Activated CD4-positive, CD25-positive, alpha-beta regulatory T cell (primary cell): ENCODE data around the gene ZNF560.
"Not testable (repeated sequence)": the region's sequence is repeated elsewhere in the genome, so short reads cannot be mapped to it uniquely, and the experiment has no call there.

Experiments used
- DNase-seq, 4 experiments: peaks; one replicate each; lab custom pipeline; 2025; lab: John Stamatoyannopoulos, UW

The ZNF560 gene

DNA sequence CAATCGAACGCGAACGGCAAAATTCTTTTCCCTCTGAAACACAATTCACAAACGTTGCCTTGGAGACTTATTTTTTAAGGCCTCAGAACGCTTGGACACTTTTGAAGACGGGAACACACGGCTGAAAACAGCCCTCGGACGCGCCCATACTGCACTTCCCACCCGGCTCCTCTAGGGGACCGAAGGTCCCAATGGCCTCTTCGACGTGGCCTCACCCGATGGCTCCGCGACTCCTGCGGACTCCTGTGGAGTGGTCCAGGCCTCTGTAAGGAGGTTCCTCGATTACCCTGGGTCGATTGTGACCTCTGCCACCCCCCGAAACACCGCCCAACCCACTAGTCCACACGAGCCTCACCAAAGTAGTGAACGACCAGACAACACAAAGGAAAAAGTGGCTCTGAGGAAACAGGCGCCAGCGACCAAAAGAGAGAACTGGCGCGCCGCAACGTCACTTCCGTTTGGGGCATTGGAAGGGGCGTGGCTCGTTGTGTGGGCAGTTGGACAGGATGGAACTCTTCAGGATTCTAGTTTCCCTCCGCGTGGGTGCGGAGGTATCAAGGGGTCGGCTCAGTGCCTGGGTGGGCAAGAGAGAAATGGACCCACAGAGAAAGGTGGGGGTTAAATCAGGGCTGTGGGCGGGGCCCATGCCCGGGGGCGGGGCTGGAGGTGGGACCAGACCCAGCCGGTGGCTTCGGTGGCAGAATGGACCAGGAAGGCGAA, at the start of gene ZNF560:
TSS of gene ZNF560 (minus strand) at position 434 of the 720 bp plus-strand sequence. CDS start 23,303 bp downstream, outside the sequence.
- no peak for DNase-seq

DNA sequence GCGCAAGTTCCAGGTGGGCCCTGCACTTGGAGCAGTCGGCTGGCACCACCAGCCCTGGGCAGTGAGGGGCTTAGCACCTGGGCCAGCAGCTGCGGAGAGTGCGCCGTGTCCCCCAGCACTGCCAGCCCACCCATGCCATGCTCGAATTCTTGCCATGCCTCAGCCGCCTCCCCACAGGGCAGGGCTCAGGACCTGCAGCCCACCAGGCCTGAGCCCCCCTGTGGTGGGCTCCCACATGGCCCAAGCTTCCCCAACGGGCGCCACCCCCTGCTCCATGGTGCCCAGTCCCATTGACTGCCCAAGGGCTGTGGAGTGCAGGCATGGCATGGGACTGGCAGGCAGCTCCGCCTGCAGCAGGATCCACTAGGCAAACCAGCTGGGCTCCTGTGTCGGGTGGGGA, 49.5 kb upstream of the ZNF560 start:
- no peak for DNase-seq

DNA sequence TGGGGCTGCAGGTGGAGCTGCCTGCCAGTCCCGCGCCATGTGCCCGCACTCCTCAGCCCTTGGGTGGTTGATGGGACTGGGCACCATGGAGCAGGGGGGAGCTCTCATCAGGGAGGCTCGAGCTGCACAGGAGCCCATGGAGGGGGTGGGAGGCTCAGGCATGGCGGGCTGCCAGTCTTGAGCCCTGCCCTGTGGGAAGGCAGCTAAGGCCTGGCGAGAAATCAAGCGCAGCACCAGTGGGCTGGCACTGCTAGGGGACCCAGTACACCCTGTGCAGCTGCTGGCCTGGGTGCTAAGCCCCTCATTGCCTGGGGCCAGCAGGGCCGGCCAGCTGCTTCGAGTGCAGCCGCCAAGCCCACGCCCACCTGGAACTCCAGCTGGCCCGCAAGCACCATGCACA, 42.9 kb upstream of the ZNF560 start:
- DNase-seq, result not testable (repeated sequence)

DNA sequence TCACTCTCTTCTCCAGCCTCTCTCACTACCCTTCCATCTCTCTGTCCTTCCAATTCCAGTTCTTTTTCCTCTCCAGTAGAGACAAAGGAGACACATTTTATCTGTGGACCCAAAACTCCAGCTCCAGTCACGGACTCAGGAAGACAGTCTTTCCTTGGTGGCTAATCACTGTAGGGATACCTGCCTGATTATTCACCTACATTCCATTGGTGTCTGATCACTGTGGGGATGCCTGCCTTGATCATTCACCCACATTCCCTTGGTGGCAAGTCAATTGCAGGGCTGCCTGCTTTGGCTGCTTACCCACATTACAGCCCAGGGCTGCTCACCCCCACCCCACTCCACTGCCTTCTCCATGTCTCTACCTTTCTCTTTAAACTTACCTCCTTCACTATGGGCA, 41.5 kb upstream of the ZNF560 start:
- not testable (repeated sequence) for DNase-seq

DNA sequence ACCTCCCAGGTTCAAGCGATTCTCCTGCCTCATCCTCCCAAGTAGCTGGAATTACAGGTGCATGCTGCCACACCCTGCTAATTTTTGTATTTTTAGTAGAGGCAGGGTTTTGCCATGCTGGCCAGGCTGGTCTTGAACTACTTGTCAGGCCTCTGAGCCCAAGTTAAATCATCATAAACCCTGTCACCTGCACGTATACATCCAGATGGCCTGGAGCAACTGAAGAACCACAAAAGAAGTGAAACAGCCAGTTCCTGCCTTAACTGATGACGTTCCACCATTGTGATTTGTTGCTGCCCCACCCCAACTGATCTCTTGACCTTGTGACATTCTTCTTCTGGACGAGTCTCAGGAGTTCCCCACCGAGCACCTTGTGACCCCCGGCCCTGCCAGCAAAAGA, 40.8 kb upstream of the ZNF560 start:
- not testable (repeated sequence) for DNase-seq

DNA sequence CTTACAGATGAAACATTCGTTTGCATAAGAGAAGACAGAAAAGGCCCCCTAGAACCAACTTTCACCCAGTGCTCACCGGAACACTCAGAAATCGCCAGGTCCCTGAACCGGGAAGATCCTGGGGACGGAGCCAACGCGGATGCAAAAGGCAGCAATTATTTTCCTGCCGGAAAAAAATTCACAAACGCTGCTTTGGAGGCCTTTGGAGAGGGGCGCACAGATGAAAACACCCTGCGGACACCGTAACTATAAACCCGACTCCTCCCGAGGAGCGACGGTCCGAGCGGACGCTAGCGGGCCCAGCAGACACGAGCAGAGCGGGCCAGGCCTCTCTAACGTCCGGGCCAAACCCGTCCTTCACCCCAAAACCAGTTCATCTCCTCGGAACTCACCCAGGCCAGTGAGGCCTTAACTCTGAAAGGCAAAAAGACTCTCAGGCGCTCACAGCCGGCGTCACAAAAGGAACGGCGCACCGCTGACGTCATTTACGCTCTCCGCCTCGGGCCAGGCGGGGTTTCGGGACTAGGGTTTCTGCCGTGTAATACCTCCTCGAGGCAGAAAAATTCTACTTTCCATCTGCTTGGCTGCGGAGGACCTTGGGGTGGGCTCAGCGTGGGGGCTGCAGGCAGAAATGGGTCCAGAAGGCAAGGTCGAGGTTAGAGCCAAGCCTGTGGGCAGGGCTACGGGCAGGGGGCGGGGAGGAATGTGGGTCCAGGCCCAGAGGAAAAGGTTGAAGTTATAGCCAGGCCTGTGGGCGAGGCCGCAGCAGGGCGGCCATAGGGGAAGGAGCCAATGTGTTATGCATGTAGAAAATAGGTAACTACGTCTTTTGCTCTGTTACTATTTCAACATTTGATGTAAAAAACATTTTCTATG, 40.0 kb upstream of the ZNF560 start, which contains the start of gene ZNF426:
TSS of gene ZNF426 (minus strand) at position 463 of the 876 bp plus-strand sequence. CDS start 2,413 bp downstream, outside the sequence.
- peak; percentile 54 to 74 (median 71) for DNase-seq

DNA sequence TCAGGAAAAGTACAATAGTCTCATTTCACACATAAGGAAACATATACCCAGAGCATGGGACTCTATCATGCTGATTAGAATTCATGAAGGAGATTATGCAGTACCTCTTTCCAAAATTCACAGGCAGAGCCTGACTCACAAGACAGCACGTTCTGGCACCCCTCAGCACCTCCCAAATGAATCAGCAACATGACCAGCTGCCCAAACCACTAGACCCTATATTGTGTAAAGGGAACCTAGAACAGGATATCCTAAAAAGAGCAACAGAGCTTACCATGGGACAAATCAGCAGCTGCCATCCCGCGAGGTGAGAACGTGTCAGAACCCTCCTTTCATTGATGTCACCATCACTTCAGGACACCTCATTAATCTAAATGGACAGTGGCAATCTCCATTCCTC, 37.5 kb upstream of the ZNF560 start:
- no peak for DNase-seq

DNA sequence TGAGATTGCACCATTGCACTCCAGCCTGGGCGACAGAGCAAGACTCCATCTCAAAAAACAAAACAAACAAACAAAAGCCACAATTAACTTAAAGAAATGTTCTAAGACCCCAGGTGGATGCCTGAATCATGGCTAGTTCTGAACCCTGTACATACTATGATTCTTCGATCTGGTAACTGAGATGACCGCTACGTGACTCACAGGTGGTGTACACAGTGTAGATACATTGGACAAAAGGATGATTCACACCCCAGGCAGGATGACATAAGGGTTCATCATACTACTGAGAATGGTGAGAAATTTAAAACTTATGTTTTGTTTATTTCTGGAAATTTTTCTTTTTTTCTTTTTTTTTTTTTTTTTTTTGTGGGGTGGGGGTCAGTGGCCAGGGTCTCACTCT, 33.5 kb upstream of the ZNF560 start:
- no peak for DNase-seq

DNA sequence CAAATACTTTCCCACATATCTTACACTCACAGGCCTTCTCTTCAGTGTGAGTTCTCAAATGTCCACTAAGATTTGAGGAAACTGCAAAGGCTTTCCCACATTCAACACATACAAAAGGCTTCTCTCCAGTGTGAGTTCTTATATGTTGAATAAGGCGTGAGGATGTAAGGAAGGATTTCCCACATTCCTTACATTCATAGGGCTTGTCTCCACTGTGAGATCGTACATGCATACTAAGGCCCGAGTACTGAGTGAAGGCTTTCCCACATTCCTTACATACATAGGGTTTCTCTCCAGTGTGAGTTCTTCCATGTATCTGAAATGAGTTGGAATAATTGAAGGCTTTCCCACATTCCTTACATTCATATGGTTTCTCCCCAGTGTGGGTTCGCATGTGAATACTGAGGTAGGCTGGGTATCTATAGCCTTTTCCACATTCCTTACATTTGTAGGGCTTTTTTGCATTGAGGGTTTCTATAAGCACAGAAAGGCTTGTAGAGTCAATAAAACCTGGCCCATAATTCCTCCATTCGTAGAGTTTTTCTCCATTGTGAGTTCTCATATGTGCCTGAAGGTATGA, 30.4 kb upstream of the ZNF560 start:
- DNase-seq, result no peak

DNA sequence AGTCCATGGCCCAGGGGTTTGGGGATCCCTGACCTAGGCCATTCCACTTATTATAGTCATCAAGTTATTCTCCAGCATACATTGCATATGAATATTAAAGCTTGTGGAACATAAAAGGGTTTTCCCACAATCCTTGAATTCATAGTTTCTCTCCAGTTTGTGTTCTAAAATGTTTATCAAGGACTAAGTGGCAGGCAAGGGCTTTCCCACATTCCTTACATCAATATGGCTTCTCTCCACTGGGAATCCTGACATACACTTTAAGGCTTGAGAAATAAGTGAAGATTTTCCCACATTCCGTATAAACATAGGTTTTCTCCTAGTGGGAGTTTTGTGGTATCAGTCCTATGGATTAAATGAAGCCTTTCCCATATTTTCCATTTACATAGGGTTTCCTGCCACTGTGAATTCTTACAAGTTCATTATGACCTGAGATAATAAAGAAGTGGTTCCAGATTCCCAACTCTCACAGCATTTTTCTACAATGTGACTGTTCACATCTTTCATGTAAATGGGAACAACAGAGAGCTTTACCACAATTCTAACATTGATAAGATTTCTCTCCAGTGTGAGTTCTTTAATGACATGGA, 25.6 kb upstream of the ZNF560 start:
- DNase-seq, result no peak

DNA sequence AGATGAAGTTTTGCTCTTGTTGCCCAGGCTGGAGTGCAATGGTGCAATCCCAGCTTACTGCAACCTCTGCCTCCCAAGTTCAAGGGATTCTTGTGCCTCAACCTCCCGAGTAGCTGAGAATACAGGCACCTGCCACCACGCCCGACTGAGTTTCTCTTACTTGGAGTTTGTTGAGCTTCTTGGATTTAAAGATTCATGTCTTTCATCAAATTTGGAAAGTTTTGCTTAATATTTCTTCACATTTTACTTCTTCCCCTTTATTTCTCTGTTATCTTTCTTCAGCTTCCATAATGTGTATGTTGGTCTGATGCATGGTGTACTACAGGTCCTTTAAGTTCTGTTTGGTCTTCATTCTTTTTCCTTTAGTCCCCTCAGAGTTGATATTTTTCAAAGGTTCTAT, 8.9 kb upstream of the ZNF560 start:
- no peak for DNase-seq

DNA sequence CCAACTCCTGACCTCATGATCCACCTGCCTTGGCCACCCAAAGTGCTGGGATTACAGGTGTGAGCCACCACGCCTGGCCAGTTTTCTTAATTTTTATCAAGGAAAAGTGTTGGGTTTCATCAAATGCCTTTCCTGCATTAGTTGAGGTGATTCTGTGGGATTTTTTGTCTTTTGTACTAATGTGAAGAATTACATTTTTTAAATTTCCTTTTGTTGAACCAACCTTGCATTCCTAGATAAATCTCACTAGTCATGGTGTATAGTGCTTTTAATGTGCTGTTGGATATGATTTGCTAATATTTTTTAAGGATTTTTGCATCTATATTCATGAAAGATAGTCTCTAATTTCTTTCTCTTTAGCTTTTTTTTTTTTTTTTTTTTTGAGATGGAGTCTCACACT, 2.4 kb upstream of the ZNF560 start:
- no peak for DNase-seq

DNA sequence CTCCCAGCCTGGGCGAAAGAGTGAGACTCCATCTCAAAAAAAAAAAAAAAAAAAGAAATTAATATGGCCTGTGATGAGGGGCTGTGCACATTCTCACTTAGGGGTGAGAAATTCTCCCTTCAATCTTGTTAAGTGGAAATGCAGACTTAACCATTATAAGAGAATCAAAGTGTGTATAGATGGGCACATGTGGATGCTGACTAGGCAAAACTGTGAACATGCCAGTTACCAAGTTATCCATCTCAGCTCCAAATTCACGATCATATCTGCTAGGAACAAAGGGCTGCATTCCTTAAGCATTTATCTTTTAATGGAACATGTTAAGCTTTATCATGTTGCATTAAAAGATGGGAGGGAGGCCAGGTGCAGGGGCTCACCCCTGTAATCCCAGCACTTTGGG, 4.3 kb downstream of the ZNF560 start:
- no peak for DNase-seq

DNA sequence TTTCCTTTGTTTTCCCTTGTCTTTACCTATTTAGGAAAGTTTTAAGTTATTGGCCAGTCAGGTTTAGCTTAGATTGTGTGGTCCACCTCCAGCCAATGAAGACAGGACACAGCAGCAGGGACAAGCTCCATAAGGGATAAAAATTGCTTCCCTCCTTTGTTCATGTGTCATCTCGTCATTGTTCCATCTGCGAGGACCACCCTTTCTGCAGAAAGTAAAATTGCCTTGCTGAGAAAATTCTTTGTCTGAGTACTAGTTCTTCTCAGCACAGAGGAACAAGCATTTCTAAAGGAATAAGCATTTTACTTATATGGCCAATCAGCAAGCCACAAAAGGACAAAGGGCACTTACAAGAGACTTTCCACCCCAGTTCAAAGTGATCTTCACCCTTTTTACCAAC, 11.4 kb downstream of the ZNF560 start:
- no peak for DNase-seq

DNA sequence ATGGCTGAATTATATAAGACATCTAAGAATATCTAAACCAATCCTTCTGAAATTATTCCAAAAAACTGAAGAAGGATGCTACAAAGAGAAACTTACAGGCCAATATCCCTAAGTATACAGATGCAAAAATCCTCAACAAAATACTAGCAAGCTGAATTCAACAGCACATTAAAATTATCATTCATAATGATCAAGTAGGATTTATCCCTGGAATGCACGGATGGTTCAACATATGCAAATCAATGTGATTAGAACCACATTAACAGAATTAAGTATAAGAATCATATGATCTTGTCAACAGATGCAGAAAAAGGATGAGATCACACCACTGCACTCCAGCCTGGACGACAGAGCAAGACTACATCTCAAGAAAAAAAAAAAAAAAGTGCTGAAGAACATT, 13.3 kb downstream of the ZNF560 start:
- no peak for DNase-seq

DNA sequence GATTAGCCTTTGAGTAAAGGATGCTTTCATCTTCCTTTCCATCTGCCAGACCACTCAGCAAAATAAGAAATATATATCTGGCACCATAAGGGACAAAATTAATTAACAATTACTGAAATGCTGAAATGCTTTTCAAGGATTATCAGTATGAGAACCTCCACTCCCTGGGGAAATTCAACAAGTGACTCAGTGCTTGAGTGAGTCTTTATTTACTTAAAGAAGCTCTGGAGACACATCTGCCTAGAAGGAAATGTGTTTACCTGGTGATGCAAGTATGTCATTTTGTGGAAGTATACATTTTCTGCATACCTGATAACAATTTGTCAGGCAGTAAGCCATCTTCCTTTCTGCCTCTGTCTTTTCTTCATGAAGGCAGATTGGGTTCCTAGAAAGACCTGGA, 23.4 kb downstream of the ZNF560 start:
- DNase-seq, result no peak

DNA sequence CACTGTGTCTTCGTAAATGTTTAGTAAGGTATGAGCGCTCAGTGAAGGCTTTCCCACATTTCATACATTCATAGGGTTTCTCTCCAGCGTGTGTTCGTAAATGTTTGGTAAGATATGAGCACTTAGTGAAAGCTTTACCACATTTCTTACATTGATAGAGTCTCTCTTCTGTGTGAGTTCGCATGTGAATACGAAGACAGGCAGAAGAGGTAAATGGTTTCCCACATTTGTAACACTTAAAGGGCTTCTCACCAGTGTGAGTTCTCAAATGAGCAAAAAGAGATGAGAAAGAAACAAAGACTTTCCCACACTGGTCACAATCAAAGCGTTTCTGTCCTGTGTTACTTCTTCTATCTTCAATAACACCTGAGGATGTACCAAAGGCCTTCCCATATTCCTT, 31.3 kb downstream of the ZNF560 start:
- no peak for DNase-seq

DNA sequence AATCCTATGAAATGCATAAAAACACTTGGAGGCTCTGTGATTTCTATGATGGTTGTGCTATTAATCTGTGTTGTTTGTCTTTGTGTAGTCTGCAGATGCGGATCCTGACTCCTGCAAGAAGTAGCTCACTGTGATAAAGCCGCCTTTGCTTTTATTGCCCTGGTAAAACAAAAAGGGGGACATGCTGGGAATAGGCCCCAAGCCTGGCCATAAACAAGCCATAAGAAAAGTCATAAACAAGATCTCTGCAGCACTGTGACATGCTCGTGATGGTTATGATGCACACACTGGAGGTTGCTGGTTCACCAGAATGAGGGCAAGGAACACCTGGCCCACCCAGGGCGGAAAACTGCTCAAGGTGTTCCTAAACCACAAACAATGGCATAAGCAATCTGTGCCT, 36.5 kb downstream of the ZNF560 start:
- DNase-seq, result no peak

DNA sequence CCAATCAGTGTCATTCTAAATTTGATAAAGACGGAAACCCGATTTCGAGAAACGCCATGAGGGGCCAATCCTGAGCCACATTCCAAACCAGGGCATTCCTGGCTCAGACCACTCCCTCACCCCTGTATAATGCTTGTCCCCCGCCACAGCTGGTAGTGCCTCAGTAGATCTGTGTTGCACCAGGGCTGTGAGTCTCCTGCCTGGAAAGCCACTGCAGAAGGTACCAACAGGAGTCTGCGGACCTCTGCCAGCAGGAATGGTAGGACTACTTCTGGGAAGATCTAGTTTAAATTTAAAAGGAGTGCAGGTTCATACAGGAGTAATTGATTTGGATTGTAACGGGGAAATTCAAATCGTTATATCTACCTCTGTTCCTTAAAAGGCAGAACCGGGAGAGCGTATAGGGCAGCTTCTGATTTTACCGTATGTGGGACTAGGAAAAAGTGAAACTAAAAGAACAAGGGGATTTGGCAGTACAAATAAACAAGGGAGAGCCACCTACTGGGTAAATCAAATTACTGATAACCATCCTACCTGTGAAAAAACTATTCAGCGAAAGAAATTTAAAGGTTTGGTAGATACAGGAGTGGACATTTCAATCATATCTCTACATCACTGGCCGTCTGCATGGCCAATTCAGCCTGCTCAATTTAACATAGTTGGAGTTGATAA, 42.3 kb downstream of the ZNF560 start:
- DNase-seq, result no peak

DNA sequence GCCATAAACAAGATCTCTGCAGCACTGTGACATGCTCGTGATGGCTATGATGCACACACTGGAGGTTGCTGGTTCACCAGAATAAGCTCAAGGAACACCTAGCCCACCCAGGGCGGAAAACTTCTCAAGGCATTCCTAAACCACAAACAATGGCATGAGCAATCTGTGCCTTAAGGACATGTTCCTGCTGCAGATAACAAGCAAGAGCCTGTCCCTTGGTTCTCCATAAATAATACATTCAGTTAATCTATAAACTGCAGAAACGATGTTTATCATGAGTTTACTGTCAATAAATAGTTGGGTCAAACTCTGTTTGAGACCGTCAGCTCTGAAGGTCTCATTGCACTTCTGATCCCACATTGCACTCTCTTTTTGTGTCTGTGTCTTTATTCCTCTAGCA, 44.5 kb downstream of the ZNF560 start:
- DNase-seq, result no peak

DNA sequence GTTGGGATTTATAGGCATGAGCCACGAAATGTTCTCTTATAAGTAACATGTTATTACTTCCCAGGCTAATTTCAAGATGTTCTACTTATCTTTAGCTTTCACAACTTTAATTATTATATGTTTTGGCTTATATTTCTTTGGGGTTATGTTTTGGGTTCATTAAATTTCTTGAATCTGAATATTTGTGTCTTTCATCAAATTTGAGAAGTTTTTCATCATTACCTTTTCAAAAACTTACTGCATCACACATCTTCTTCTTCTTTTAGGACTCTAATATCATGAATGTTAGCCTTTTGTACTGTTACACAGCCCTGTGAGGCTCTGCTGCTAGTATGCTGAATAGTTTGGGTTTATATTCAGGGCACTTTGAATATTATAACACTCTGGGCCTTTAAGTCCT, 53.4 kb downstream of the ZNF560 start:
- DNase-seq, result no peak

DNA sequence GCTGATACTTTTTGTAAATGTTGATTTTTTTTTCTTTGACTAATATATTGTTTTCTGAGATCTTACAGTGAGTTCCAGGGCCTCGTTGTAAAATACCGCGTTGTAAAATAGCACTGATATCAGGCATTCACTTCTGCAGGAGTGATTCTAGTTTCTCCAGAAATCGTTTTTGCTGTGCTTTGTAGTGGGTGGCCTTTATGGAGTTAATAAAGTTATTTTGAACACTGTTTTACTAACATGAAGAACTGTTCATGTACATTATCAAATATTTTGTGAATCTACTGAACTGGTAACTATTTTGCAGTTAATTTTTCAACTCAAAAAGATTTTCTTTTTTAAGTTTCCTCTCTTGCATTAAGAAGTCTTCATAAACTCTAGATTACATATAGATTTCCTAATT, 62.1 kb downstream of the ZNF560 start:
- no peak for DNase-seq
